Measurements from ENCODE around the gene KLHDC7B.

Gene KLHDC7B

DNA sequence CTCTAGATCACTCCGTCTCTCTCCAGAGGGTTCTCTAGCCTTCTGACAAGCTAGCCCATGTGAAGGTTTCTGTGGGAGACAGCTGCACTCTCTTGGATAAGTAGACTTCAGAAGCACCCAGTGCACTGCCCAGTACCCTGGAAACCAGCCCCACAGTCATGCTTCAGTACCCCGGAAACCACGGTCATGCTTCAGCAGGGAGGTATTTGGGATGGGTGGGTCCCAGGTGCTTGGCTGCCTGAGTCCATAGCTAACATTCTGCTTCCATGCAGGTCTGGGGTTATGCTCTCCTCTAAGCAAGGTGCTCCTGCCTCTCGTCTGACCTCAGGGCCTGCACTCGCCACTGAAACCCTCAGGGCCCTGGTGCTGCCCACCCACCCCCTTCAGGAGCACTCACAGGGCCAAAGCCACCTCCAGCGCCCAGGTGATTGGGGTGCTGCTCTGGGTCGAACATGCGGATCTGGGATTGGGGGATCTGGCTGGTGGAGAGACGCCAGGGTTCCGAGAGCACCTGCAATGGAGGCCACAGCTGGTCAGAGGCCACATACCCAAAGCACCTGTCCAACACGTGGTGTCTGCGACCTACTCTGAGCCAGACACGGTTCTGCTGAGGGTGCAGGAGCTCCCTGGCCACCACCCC lies 24.3 kb downstream of the KLHDC7B start:
- TF ChIP-seq, protein P1, sequence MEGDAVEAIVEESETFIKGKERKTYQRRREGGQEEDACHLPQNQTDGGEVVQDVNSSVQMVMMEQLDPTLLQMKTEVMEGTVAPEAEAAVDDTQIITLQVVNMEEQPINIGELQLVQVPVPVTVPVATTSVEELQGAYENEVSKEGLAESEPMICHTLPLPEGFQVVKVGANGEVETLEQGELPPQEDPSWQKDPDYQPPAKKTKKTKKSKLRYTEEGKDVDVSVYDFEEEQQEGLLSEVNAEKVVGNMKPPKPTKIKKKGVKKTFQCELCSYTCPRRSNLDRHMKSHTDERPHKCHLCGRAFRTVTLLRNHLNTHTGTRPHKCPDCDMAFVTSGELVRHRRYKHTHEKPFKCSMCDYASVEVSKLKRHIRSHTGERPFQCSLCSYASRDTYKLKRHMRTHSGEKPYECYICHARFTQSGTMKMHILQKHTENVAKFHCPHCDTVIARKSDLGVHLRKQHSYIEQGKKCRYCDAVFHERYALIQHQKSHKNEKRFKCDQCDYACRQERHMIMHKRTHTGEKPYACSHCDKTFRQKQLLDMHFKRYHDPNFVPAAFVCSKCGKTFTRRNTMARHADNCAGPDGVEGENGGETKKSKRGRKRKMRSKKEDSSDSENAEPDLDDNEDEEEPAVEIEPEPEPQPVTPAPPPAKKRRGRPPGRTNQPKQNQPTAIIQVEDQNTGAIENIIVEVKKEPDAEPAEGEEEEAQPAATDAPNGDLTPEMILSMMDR (IDR thresholded peaks at IDR 0.05; ENCODE audit: extremely low read depth, insufficient read depth, missing control alignments), result no peak
- in situ Hi-C loops (cut with MboI; ENCODE audit: low pct_unique_long_range_greater_than_20kb, low sequenced_read_pairs, unreplicated experiment), result no loop called here
- peak; percentile 34 for DNase-seq (ENCODE audit: low spot score)

DNA sequence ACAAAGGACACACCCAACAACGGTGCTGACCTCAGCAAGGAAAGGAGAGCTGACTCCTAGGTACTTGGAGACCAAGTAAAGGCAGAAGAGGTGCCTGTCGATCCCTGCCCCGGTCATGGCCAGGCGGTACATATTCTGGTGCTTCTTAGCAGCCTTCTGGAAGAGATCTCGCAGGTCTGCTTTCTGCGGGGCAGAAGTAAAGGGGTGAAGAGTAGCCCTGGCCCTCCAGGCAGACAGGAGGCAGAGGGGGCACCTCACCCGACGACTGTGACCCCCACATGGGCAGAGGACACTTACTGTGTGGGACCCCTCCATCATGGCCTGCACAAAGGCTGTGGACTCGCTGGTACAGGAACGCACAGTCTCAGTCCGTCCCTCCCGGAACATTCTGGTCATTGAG lies 25.2 kb downstream of the KLHDC7B start:
- TF ChIP-seq, protein P1 (IDR thresholded peaks at IDR 0.05; ENCODE audit: extremely low read depth, insufficient read depth, missing control alignments), result no peak
- no peak for DNase-seq (ENCODE audit: low spot score)
- in situ Hi-C loops (cut with MboI; ENCODE audit: low pct_unique_long_range_greater_than_20kb, low sequenced_read_pairs, unreplicated experiment), result no loop called here

DNA sequence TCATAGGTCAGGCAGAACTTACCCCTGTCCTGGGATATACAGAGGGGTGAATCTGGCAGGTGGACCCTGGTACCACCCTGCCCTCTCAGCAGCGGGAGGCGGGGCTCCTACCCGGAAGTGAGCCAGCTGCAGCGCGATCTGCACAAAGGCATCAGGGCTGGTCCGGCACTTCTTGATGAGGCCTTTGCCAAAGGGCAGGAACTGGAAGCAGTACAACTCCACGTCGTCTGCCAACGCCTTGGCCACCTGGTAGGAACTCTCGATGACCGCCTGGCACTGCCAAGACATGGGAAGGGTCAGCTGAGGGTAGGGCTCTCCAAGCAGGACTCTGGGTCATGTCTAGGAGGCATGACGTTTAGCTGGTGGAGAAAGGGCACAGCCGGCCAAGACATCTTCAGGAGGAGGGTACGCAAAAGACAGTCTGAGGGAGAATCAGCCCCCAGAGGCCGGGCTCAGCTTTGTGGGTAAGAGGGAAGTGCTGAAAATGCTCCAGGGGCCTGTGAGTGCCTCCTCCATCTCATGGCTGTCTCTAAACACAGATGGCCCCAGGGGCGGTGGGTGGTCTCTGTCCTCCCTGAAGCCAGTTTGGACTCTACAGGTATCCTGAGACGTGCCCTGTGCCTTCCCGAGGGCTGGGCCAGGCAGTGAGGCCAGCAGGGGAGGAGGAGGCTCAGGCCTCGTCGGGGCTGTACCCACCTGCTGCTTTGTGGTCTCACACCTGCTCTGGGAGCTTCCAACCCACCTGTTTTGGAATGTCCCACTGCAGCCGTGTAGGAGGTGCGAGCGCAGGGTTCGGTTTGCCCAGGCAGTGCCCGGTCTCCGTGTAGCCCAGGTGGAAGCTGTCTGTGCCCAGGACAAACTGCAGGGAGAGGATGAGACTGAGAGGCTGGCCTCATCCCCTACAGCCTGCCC lies 25.8 kb downstream of the KLHDC7B start:
- TF ChIP-seq, protein P1 (IDR thresholded peaks at IDR 0.05; ENCODE audit: extremely low read depth, insufficient read depth, missing control alignments), result no peak
- in situ Hi-C loops (cut with MboI; ENCODE audit: low pct_unique_long_range_greater_than_20kb, low sequenced_read_pairs, unreplicated experiment), result no loop called here
- no peak for DNase-seq (ENCODE audit: low spot score)

DNA sequence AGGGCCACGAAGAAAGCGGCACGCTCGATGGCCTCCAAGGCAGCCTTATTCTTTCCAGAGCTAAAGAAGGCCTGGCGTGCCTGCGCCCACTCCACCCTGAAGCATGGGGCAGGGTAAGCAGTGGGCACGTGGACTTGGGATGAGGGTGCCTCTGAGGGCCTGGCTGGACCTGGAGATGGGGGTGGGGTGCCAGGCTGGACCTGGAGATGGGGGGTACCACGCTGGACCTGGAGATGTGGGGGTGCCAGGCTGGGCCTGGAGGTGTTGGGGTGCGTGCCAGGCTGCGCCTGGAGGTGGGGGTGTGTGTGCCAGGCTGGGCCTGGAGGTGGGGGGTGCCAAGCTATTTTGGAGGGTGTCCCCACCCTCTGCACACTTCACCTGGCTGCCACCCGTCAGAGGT lies 27.3 kb downstream of the KLHDC7B start:
- in situ Hi-C loops (cut with MboI; ENCODE audit: low pct_unique_long_range_greater_than_20kb, low sequenced_read_pairs, unreplicated experiment), result no loop called here
- TF ChIP-seq, protein P1 (IDR thresholded peaks at IDR 0.05; ENCODE audit: extremely low read depth, insufficient read depth, missing control alignments), result no peak
- DNase-seq (ENCODE audit: low spot score), result no peak

DNA sequence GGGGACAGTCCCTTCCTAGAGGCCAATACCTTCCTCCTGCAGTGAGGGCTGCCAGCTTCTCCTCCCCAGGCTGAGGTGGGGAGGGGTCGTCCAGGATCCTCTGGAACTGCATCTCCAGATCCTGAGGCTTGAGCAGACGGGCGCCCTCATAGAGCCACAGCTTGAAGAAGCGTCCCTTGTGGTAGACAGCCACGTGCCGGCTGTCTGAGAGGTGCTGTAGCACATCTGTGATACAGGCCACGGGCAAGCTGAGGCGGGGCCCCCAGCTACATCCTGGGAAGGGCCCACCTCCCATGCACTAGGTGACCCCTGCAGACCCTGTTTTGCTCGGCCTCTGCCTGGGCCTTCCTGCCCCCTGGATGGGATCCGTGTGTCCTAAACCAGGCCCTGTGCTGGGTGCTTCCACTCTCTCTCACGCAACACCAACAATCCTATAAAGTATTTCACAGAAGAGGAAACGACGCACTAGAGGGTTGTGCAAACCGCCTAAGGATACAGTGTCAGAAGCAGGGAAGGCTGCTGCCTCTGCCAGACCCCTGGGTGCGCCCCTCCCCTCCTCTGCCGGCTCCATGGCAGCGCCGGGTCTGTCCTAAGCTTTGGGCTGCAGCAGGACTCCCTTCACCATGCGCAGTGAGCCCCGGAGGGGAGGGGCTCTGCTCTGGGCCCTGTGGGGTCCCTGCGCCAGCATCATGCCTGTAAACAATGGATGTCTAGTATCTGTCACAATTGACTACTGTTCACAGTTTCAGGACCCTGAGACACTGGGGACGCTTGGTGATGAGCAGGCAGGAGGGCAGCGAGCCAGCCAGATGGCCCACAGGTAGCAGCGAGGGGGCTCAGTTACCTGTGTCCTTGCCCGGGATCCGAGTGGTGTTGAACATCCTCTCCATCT lies 28.0 kb downstream of the KLHDC7B start:
- DNase-seq (ENCODE audit: low spot score), result no peak
- TF ChIP-seq, protein P1 (IDR thresholded peaks at IDR 0.05; ENCODE audit: extremely low read depth, insufficient read depth, missing control alignments), result no peak
- in situ Hi-C loops (cut with MboI; ENCODE audit: low pct_unique_long_range_greater_than_20kb, low sequenced_read_pairs, unreplicated experiment), result no loop called here

DNA sequence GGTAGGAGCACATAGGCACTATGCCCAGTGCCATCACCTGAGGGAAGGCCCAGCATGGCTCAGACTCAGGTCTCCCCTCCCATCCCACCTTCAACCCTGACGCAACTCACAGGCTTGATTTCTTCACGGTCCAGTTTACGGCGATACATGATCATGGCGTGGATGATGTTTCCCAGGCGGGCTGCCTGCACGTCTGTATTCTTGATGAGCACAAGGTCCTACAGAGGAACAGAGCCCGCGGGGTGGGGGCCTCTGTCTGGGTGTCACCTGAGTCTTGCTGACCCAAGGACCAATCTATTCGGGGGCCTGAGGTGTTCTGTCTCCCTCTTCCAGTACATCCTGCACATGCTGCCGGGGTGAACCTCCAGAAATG lies 28.7 kb downstream of the KLHDC7B start:
- in situ Hi-C loops (cut with MboI; ENCODE audit: low pct_unique_long_range_greater_than_20kb, low sequenced_read_pairs, unreplicated experiment), result no loop called here
- TF ChIP-seq, protein P1 (IDR thresholded peaks at IDR 0.05; ENCODE audit: extremely low read depth, insufficient read depth, missing control alignments), result no peak
- no peak for DNase-seq (ENCODE audit: low spot score)

All from GM13977 (cell line).